CD4-positive, alpha-beta T cell treated with Interferon gamma for 1 hour (primary cell): Measurements from ENCODE around the gene NMU.
"Not testable (repeated sequence)": the region's sequence is repeated elsewhere in the genome, so short reads cannot be mapped to it uniquely, and the experiment has no call there.

Source experiments
- DNase-seq: peaks from one replicate; pipeline ENCODE4 v3.0.0-alpha.2; 2020

Gene NMU

DNA sequence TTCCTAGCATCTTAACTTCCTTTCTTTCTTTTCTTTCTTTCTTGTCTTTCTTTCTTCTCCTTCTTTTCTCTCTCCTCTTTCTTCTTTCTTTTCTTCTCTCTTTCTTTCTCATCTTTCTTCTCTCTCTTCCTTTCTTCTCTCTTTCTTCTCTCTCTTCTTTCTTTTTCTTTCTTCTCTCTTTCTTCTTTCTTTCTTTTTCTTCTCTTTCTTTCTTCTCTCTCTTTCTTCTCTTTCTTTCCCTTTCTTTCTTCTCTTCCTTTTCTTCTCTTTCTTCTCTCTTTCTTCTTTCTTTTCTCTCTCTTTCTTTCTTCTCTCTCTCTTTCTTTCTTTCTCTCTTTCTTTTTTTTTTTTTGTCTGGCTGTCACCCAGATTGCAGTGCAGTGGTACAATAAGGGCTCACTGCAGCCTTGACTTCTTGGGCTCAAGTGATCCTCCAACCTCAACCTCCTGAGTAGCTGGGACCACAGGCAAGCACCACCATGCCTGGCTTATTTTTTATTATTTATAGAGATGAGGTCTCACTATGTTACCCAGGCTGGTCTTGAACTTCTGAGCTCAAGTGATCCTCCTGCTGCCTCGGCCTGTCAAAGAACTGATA is 17.5 kb downstream of the NMU start:
- DNase-seq = no peak

DNA sequence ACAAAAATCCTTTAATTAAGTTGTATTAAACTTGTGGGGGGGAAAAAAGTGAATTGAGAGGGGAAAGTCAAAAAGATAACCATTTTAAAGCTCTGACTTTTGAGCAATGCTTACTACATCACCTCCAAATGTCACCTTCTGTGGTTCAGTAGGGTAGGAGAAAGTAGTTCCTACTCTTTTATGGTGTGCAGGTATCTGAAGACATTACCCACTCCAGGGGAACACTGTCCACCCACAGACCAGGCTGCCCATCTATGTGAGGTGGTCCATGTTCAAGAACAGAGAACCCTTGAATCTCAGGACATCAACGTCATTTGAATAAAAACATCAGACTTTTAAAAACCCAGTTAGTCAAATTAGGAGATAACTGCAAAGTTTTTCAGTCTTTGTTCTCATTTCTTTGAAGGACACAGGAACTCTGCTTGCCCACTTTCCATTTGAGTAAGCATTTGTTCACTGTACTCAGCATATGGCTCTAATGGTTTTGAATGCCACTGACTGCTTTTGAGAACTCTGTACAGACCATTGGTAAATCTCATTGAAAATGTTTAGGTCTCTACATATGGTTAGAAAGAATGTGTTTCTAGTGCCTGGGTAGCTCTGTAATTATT is 18.4 kb downstream of the NMU start:
- no peak for DNase-seq

DNA sequence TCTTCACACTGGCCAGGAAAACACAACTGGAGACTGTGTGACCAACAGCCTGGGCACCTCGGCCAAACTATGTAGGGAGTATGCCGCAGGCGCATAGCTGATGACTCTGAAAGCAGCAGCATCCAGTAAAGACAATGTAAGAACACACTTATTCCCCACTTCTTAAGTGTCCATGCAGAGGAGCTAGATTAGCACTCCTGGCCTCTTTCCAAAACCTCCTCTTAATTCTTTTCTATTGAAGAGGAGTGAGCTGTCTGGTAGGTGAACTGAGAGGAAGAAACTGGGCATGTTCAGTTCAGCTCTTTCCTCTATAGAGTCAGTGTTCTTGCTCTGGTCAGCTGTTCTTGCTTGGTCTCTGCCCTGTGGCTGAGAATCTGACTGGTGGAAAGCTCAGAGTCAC is 21.1 kb downstream of the NMU start:
- DNase-seq = no peak

DNA sequence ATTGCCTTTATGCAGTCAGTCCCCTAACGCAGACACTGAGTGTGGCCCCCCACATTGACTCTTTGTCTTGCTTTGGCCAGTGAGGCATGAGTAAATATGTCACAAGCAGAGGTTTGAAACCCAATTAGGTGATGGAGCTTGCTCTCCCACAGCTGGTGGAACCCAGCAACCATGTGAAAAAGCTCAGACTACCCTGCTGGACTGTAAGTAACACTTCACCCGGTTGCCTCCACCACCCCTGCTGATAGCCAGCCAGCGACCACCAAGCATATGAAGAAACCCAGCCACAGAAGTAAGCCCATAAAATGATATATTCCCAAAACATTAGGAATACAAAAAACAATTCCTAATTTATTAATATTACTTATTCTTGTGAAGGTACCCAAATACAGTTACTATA is 22.5 kb downstream of the NMU start:
- no peak for DNase-seq

DNA sequence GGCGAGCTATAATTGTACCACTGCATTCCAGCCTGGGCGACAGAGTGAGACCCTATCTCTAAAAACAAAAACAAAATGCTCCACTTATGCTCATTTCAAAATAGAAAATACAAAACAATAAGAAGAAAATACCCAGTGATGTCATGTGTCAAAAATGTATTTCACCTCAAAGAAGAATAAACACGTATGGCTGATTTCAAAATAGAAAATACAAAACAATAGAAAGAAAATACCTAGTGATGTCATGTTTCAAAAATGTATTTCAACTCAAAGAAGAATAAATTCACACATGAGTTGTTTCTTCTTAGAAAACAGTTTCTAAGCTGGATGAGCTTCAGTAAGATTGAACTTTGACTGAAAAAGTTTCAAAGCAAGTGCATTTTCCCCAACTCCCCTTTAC is 23.8 kb downstream of the NMU start:
- no peak for DNase-seq

DNA sequence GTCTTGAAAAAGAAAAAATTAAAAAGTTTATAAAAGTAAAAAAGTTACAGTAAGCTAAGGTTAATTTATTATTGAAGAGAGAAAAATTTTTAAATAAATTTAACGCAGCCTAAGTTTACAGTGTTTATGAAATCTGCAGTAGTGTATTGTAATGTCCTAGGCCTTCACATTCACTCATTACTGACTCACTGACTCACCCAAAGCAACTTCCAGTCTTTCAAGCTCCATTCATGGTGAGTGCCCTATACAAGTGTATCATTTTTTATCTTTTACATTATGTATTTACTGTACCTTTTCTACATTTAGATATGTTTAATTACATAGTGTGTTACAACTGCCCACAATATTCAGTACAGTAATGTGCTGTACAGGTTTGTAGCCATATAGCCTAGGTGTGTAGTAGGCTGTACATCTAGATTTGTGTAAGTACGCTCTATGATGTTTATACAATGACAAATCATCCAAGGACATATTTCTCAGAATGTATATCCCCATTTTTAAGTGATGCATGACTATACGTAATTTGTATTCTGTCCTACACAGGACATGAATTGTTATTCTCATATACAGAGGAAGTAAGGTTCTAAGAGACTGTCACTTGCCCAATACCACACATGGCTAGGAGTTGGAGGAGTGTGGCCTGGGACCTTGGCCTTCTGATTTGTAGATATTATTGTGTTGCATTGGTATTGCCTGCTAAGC is 24.6 kb downstream of the NMU start:
- no peak for DNase-seq

DNA sequence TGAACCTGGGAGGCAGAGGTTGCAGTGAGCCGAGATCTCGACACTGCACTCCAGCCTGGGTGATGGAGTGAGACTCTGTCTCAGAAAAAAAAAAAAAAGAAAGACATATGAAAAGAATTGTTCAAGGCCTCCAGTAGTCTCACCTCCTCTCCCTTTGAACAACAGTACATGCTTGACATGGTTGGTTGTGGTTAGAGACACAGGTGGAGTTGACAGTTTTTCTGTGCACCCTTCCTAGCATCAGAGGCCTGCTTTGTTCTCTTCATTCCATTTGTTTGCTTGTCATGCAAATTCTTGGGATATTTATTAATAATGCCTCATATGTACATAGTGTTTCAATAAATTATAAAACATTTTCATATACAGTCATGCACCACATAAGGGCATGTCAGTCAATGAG is 25.7 kb downstream of the NMU start:
- no peak for DNase-seq

DNA sequence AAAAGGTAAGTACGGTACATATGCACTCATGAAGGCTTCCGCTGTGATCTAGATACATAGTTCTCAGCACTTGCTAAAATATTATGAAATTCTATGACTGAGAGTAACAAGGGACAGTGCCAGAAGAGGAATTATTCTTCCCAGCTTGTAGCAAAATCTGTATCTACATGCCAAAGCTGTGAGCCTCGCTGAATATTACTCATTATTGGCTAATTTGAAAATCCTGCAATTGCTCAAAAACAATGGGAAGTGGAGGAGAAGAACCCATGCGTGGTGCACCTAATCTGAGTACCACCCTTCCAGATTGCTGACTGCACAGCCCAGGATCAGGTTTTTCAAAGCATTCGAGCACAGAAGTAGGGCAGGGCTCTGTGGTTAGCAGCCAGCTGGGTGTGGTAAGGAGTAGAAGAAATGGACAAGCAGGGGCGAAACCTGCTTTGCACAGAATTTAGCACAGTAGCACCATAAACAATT is 26.7 kb downstream of the NMU start:
- DNase-seq = no peak

DNA sequence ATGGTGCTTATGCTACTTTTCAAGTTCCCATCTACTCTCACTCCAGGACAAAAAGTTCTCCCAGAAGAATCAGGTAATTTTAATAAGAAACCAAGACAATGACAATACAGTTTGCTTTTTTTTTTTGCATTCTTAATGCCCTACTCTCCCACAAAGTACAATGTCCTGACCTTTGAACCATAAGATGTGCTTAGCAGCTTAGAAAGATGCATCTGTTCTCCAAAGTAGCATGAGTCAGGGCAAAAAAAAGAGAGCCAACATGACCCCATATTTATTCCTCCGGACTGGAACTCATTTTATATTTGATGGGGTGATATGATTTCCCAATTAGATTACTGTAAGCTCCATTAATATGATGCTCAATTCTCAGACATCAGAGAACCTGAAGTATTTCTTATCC is 27.5 kb downstream of the NMU start:
- no peak for DNase-seq

DNA sequence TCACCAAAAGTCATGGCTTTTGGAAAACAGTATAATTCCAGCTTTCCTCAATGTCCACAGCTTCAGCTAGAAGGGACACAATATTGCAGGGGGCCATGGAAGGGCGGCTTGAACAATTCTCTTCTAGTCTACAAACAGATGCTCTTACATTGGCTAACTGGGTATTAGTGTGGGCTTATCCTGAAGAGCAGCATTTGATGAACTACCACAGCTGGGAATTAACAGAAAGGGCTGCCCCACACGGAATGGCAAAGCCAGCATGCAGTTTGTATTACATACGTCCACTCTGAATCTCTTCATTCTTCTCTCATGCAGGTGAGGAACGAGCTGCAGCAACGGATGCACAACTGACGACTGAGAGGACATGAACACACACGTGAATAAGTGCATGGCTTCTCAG is 31.1 kb downstream of the NMU start:
- DNase-seq = no peak

DNA sequence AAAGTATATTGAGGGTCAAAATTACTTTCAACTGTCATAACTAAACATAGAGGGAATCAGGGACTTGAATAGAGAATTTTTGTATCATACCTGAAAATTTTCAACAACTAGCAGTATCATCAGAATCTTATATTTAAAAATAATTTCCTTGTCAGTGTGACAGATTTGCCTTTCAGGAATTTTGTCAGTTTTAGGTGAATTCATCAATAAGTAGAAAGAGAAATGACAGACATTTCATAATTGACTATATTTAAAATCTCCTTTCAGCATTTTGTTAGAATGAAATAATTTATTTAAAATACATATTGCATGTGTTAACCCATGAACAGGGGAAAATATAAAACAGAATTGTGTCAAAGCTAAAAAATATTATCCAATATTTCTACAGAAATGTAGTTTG is 35.5 kb downstream of the NMU start:
- no peak for DNase-seq

DNA sequence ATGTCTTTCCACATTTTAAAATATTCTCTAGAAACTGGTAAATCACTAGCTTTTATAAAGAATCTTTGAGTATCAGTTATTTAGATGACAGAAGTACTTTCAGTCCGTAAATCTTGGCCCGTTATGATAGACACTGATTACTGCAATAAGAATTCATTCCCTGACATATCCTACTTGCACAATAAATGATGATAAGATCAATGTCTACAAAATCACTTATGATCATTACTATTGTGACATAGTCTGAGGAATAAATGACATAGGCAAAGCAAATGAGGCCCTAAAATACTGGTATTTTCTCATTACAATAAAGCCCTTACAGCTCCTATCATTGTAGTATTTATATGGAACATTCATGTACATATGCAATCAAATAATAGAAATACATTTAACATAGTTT is 37.5 kb downstream of the NMU start:
- no peak for DNase-seq

DNA sequence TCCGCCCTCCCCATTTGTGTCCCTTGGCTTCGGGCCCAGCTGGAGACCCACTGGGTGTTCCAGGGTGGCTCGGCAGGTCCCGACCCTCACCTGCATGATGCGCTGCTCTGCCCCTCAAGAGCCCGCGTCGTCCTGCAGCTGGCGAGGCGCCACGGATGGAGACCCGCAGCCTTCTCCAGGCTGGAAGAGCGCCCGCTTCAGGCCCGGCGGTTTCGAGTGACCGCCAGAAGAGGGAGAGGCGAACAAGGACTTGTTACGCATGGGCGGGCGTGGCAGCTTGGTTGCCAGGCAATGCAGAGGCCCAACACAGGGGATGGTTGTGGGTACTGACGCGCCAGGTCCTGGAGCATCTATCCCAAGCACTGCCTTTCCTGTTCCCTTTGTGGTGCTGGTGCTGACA is 44.1 kb downstream of the NMU start, which contains the start of gene PDCL2:
PDCL2 (minus strand) TSS at position 232 of the 400 bp plus-strand sequence; CDS start at position 96, 136 bp downstream.
- DNase-seq = no peak

DNA sequence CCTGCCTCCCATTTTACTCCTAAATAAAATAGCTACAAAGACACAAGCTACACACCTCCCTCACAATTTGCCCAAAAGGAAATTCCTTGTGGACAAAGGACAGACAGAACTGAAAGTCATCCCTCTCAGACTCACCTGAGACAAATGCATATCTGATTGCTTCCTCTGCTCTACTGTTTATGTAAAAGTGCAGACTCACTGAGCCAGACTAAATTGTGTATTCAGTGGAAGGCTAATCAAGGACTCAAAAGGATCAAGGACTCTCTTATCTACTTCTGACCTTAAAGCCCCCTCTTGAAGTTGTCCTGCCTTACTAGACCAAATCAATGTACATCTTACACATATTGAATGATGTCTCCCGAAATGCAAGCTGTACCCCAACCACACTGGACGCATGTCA is 47.9 kb downstream of the NMU start:
- no peak for DNase-seq

DNA sequence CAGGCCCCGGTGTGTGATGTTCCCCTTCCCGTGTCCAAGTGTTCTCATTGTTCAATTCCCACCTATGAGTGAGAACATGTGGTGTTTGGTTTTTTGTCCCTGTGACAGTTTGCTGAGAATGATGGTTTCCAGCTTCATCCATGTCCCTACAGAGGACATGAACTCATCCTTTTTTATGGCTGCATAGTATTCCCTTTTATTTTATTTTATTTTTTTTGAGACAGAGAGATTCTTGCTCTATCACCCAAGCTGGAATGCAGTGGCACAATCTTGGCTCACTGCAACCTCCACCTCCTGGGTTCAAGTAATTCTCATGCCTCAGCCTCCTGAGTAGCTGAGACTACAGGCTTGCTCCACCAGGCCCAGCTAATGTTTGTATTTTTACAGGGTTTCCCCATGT is 53.3 kb downstream of the NMU start:
- not testable (repeated sequence) for DNase-seq

DNA sequence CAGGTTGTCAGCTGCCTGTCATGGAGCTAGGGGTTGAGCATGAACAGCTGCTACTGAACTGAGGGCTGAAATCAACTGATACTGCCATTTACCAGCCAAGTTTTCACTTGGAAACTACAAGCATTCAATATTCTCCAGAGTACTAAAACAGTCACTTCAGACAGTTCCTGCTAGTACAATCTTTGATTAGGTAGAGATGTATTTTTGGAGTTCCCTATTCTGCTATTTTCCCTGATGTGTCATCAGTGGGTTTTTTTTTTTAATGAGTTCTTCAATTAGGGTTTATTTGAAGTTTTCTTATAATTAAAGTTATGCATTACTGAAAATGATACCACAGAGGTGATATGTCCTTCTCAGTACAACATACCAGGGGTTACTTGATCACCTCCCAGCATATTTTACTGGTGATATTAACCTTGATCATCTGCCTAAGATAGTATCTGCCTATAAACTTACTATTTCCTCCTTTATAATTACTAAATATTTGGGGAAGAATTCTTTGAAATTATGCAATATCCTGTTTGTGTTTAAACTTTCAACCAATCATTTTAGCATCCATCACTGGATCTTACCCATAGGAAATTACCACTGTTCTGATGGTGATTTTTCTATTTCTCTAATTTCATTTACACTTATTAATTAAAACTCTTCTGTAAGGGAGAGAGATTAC is 57.6 kb downstream of the NMU start:
- no peak for DNase-seq

DNA sequence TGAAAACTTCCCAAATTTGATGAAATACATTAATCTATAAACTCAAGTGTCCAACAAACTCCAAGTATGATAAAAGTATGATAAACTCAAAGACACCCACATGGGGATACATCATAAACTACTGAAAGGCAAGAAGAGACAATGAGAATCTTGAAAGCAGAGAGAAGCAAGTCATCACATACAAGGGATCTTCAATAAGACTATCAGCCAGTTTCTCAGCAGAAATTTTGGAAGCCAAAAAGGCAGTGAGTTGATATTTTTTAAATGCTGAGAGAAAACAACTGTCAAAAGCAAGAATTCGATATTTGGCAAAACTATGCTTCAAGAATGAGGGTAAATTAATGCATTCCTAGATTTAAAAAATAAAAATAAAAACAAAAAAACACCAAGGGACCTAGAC is 60.6 kb downstream of the NMU start:
- DNase-seq = no peak

DNA sequence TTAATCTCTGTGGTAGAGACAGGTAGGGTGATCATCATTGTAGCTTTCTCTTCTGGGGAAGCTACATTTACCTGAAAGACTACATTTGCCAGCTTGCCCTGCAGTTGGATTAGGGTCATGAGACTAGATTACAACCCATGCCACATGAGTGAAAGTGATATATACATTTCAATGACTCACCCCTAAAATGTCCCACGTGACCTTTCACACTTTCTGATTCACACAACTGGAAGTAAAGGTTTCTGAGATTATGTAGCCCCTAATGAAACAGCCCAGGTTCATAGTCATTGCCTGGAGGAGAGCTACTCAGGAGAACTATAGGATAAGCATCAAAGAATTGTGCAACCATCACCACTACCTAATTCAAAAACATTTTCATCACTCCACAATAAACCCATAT is 61.8 kb downstream of the NMU start:
- no peak for DNase-seq

DNA sequence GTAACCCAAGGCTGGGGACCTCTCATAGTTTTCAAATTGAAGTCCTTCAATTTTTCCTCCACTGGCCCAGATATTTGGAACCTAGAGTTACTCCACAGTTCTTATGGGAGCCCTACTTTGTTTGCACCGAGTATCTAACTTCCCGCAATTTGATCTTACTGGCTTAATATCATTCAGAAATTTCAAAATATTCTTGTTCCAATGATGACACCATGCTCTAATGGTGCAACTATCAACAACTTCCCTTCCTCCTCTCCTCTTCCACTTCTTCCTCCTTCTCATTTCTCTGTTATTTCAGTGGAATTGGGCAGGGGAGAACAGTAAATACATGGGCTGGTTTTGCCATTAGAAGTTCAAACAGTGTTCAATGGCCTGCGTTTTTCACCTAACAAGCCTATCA is 64.3 kb downstream of the NMU start:
- DNase-seq = no peak

DNA sequence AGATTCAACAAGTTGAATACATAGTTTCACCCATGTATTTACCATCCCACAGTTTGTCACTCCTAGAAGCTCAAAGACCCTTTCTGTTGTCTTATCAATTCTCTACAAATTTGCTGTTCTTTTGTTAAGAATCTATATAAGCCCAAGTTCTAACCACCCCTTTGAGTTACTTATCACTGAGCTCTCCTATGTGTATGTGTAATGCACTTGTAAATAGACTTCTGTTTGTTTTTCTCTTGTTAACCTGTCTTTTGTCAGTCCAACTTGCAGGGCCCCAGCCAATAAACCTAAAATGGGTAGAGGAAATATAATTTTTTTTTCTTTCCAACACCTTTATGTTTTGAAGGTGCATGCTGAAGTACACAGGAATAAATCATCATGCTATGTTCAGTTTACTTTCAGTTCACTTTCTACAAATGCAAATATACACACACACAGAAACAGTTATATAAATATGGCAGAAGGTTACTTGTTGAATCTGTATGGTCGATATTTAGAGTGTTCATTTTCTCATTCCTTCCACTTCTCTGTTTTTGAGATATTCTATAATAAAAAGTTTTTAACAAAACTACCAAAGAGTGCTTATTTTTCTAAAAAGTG is 67.1 kb downstream of the NMU start:
- DNase-seq = no peak

DNA sequence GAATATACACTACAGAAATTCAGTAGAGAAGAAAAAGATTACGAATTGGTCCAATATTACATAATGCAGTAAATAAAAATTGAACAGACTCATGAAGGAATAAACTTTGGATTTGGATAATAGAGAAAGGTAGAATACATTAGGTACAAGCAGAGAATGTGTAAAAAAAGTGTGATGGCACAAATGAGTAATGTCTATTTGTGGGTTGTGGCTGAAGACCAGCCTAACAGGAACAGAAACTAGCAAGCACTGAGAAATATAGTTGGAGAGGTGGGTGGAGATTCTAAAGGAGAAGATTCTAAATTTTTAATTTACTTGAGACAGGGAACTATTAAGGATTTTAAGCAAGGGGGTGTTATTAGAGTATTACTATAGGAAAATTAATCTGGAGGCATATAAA is 74.2 kb downstream of the NMU start:
- no peak for DNase-seq

DNA sequence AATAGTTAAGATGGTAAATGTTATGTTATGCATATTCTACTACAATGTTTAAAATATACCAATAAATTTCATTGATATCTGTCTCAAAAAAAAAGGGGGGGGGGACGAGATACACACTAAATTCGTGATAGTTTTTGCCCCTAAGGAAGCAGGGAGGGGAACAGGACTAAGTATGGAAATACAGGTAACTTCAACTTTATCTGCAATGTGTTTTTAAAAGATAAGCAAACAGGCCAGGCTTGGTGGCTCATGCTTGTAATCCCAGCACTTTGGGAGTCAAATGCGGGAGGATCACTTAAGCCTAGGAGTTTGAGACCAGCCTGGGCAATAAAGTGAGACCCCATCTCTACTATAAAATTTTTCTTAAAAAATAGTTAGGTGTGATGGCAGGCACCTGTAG is 76.0 kb downstream of the NMU start:
- DNase-seq = no peak

DNA sequence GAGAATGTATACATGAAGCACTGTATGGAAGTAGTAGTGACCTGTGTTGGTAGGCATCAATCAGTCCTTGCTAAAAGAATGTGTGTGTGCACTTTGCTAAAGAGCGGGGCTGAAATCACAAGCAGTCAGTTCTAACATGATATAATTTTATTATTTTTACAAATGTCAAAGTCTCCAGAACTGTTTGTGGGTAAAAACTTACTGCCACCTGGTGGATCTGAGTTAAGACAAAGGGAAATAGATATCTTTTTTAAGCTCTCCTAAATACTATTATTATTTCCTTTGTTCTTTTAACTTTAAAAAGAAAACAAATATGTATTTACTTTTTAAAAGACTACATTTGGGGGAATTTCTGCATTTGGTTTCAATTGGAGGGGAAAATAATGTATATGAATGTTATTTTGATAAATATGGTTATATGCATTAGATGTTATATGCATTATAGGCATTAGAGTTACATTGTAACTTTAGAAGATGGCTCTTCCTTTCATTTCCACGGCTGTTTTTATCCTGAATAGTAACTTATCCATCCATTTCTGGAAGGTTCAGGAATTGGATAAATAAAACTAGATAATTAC is 81.6 kb downstream of the NMU start:
- no peak for DNase-seq
